ENCODE results near the gene FBXO9. TPM values are rescaled to one million over a fixed set of nuclear protein-coding genes. Genes with fewer than 3 reads are reported as not detected.

The FBXO9 gene
- total RNA-seq, 2 experiments from 2014 or later, result 72.2 to 74.1 TPM

DNA sequence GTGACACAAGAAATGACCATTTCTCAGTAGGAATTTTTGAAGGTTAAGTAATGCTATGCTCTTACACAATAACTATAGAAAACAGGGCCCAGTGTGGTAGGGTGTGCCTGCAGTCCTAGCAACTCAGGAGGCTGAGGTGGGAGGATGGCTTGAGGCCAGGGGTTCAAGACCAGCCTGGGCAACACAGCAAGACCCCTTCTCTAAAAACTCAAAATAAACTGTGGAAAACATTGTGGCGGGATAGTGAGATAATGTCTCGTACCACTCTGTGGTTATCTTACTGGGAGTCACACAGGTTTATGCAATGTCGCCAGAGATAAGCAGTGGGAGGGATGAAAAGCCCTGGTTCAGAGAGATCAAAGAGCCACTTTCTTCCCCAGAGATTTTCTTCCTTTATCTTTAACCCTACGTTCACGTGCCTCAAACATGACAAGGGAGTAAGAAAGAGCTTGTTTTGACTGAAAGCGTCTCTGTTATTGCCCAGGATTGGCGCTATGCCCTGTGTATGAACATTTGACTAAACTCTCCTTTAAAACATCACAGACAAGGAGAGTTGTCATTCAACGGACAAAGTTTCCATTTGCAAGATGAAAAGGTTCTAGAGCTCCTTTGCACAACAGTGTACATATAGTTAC, 69.5 kb downstream of the FBXO9 start:
- ChIA-PET CTCF (no interaction called here), POLR2A (no interaction called here)
- Mint-ChIP-seq H3K27ac (no peak overlapping the region), H3K4me1 (no peaks in the 10 kb centered on the region), H3K4me3 (no peak overlapping the region), H3K27me3 (peaks cover 5% of the 10 kb centered on the region), H3K36me3 (ENCODE audit: low read depth) (no peaks in the 10 kb centered on the region), H3K9me3 (no peaks in the 10 kb centered on the region)
- DNase-seq, result no peak

- POLR2A ChIA-PET, result no interaction called here
- no peaks in the 10 kb centered on the region for H3K36me3 Mint-ChIP-seq (ENCODE audit: low read depth)
- peaks cover 4% of the 10 kb centered on the region for H3K27me3 Mint-ChIP-seq
- H3K27ac Mint-ChIP-seq, result no peak overlapping the region
- no peak overlapping the region for H3K4me3 Mint-ChIP-seq
- DNase-seq, result no peak
- no peaks in the 10 kb centered on the region for H3K9me3 Mint-ChIP-seq
- CTCF ChIA-PET, result no interaction called here
- no peaks in the 10 kb centered on the region for H3K4me1 Mint-ChIP-seq
Observed at GRCh38 chr6:53136000-53136609, 70.9 kb downstream of the FBXO9 start.

DNA sequence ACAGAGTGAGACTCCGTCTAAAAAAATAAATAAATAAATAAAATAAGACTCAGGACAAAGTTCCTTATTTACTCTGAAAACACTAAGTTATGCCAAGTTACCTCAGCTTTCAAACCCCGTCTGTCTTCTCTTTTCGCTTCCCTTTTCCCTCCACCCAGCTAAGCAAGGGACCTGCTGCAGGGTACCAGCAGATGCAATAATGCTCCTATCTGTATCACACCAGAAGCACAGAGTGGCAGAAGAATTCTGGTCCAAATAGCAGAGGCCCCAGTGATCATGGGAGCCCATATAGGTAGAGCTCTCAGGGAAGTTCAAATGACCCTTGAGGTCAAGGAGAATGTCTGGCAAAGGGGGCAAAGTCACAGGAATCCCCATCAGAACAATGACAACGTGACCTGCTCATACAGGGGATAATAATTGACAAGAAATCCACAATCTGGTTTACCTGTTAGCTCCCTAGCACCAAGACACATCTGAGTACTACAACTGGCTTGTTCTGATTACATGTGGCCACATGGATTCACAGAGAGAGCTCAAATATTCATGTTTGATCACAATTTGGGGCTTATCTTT, 74.7 kb downstream of the FBXO9 start:
- Mint-ChIP-seq H3K9me3 (no peaks in the 10 kb centered on the region), H3K36me3 (ENCODE audit: low read depth) (no peaks in the 10 kb centered on the region), H3K27ac (no peak overlapping the region), H3K4me3 (no peak overlapping the region), H3K4me1 (no peaks in the 10 kb centered on the region), H3K27me3 (peaks cover 17% of the 10 kb centered on the region)
- ChIA-PET CTCF (interaction anchor here (0.6 kb wide), 1 partner anchor 542 kb away, joined by 3 read pairs; no protein-coding TSS in a partner anchor), POLR2A (no interaction called here)
- DNase-seq, result no peak

- Mint-ChIP-seq H3K4me3 (no peak overlapping the region), H3K27ac (no peak overlapping the region), H3K4me1 (no peaks in the 10 kb centered on the region), H3K27me3 (peaks cover 27% of the 10 kb centered on the region), H3K9me3 (no peaks in the 10 kb centered on the region), H3K36me3 (ENCODE audit: low read depth) (no peaks in the 10 kb centered on the region)
- ChIA-PET CTCF (no interaction called here), POLR2A (no interaction called here)
- DNase-seq, result no peak
Observed at GRCh38 chr6:53142810-53143209, 77.6 kb downstream of the FBXO9 start.

DNA sequence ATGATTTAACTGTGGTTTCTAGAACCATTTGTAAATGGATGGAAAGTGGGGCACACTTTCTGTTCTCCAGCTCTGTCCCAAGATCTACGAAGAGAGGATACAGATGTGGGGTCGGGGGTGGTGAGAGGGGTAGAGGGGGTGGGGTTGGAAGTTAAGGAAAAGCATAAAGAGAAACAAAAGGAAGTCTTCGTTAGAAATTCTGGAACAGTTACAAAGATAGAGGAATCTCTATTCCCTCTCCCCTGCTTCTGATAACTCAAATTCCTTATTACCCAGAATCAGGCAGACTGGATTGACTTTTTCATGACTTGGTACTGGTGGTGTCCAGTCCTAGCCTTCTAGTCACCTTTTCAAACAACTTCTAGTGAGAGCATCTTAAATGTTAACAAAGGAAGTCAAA, 78.5 kb downstream of the FBXO9 start:
- no peak overlapping the region for H3K27ac Mint-ChIP-seq
- H3K9me3 Mint-ChIP-seq, result no peaks in the 10 kb centered on the region

GRCh38 chr6:53144802-53145201, 79.6 kb downstream of the FBXO9 start:
- ChIA-PET POLR2A (no interaction called here), CTCF (no interaction called here)
- no peak overlapping the region for H3K27ac Mint-ChIP-seq
- no peaks in the 10 kb centered on the region for H3K36me3 Mint-ChIP-seq (ENCODE audit: low read depth)
- peaks cover 29% of the 10 kb centered on the region for H3K27me3 Mint-ChIP-seq
- DNase-seq, result no peak
- H3K9me3 Mint-ChIP-seq, result no peaks in the 10 kb centered on the region
- no peaks in the 10 kb centered on the region for H3K4me1 Mint-ChIP-seq
- no peak overlapping the region for H3K4me3 Mint-ChIP-seq

More for the DNA sequence above, 78.5 kb downstream of the FBXO9 start:
- CTCF ChIA-PET, result no interaction called here
- POLR2A ChIA-PET, result no interaction called here
- no peaks in the 10 kb centered on the region for H3K36me3 Mint-ChIP-seq (ENCODE audit: low read depth)
- H3K27me3 Mint-ChIP-seq, result peaks cover 30% of the 10 kb centered on the region
- no peak for DNase-seq
- H3K4me1 Mint-ChIP-seq, result no peaks in the 10 kb centered on the region
- no peak overlapping the region for H3K4me3 Mint-ChIP-seq

- POLR2A ChIA-PET, result no interaction called here
- Mint-ChIP-seq H3K9me3 (no peaks in the 10 kb centered on the region), H3K36me3 (ENCODE audit: low read depth) (no peaks in the 10 kb centered on the region), H3K27ac (no peak within 1 kb of the TSS), H3K27me3 (peaks cover 22% of the 10 kb centered on the region), H3K4me1 (no peaks in the 10 kb centered on the region), H3K4me3 (no peak within 1 kb of the TSS)
- CTCF ChIA-PET, result no interaction called here
- no peak for DNase-seq
Observed at GRCh38 chr6:53148684-53149083, 83.5 kb downstream of the FBXO9 start, which contains the start of gene GCM1. GCM1 (minus strand) TSS chr6:53148841; CDS start chr6:53145632, 3,209 bp downstream.

Other genes starting within 250 kb of the FBXO9 start
- gene GSTA5, start 224.6 kb upstream of the FBXO9 start, total RNA-seq, result not detected
- not detected for gene GSTA3, start 155.7 kb upstream of the FBXO9 start, total RNA-seq
- gene GSTA4, start 70.1 kb upstream of the FBXO9 start, total RNA-seq, result 10 to 100 TPM; 13.0 TPM
- 10 to 100 TPM in 1 of 2 experiments, 1 to 10 TPM in 1; 9.9 to 10.5 TPM for gene CILK1, start 3.6 kb upstream of the FBXO9 start, total RNA-seq
- gene GCM1, start 83.4 kb downstream of the FBXO9 start, total RNA-seq, result under 1 TPM in 1 of 2 experiments, not detected in 1; 0.10 TPM